Tibial nerve (tissue), 4 donors: ENCODE measurements around the gene HYOU1.

Experiments
- EP300 ChIP-seq, 2 donors: sonication (generic); formaldehyde crosslinking; IDR thresholded peaks; one replicate each; pipeline ENCODE4 v1.6.1; 2017; ENCODE audit warnings: antibody characterized with exemption in 2 of 2, mild to moderate bottlenecking in 1 of 2
- POLR2A ChIP-seq, 2 donors: fragments of 450-650 bp; IDR thresholded peaks; one replicate each; pipeline ENCODE4 v1.6.1; 2017; ENCODE audit warnings: antibody characterized with exemption in 2 of 2, mild to moderate bottlenecking in 2 of 2, moderate library complexity in 2 of 2
- TF ChIP-seq, protein P1 (sequence below), 5 experiments: fragments of 200-600 bp in 3 of 5; fragments of 450-650 bp in 2 of 5; sonication (generic) in 3 of 5; IDR thresholded peaks; one replicate each; pipeline ENCODE4 v1.5.1; 2016 to 2019; ENCODE audit warnings: antibody characterized with exemption in 5 of 5, mild to moderate bottlenecking in 3 of 5, moderate library complexity in 2 of 5

DNA sequence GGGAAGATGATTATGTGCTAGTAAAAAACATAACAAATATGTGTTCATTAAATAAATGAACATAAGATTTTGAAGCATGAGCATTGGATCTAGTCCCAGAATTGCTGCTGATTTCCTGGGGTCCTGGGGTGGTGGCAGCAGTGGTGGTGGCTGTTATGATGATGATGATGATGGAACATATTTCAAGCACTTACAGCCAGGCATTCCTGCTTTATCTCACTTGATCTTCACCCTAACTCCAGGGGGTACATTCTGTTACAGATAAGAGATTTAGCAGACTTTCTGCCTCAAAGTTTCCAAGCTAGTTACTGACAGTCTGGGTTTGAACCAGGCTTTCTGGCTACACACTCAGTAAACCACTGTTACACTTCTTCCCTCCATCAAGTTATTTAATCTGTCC lies 33.3 kb downstream of the HYOU1 start:
- no peak for TF ChIP-seq POLR2A (IDR thresholded peaks at IDR 0.05)
- TF ChIP-seq, protein P1, sequence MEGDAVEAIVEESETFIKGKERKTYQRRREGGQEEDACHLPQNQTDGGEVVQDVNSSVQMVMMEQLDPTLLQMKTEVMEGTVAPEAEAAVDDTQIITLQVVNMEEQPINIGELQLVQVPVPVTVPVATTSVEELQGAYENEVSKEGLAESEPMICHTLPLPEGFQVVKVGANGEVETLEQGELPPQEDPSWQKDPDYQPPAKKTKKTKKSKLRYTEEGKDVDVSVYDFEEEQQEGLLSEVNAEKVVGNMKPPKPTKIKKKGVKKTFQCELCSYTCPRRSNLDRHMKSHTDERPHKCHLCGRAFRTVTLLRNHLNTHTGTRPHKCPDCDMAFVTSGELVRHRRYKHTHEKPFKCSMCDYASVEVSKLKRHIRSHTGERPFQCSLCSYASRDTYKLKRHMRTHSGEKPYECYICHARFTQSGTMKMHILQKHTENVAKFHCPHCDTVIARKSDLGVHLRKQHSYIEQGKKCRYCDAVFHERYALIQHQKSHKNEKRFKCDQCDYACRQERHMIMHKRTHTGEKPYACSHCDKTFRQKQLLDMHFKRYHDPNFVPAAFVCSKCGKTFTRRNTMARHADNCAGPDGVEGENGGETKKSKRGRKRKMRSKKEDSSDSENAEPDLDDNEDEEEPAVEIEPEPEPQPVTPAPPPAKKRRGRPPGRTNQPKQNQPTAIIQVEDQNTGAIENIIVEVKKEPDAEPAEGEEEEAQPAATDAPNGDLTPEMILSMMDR (IDR thresholded peaks at IDR 0.05): no peak
- TF ChIP-seq EP300 (IDR thresholded peaks at IDR 0.05): no peak
